Liver (tissue), 9 donors: ENCODE measurements around the gene STPG4. TPM values are rescaled to one million over a fixed set of nuclear protein-coding genes. Genes with fewer than 3 reads are reported as not detected.

Source experiments
- DNase-seq: peaks from one replicate; pipeline ENCODE4 v3.0.0-alpha.2; 2017; ENCODE audit warnings: low spot score
- H3K27ac ChIP-seq, 2 donors: one replicate each; pipeline ENCODE4 v1.7.0; 2013; ENCODE audit warnings: inconsistent platforms in 2 of 2, low read length in 2 of 2, control low read depth in 1 of 2, low read depth in 1 of 2, mild to moderate bottlenecking in 1 of 2
- H3K27me3 ChIP-seq, 4 donors: one replicate each; pipeline versions ENCODE4 v1.6.1 to v1.7.0; 2013; ENCODE audit warnings: low read length in 3 of 4, inconsistent platforms in 1 of 4, mild to moderate bottlenecking in 1 of 4, moderate library complexity in 1 of 4; ENCODE audit not compliant: control insufficient read depth in 4 of 4, insufficient read depth in 4 of 4
- H3K36me3 ChIP-seq, 4 donors: one replicate each; pipeline versions ENCODE4 v1.6.1 to v1.7.0; 2013; ENCODE audit warnings: low read length in 3 of 4, mild to moderate bottlenecking in 3 of 4, low read depth in 1 of 4, moderate library complexity in 1 of 4; ENCODE audit not compliant: control insufficient read depth in 4 of 4, insufficient read depth in 3 of 4
- H3K4me1 ChIP-seq, 4 donors: one replicate each; pipeline versions ENCODE4 v1.6.1 to v1.7.0; 2013; ENCODE audit warnings: low read length in 3 of 4, mild to moderate bottlenecking in 3 of 4, moderate library complexity in 1 of 4; ENCODE audit not compliant: control insufficient read depth in 4 of 4, insufficient read depth in 4 of 4
- H3K4me3 ChIP-seq, 3 donors: one replicate each; pipeline versions ENCODE4 v1.6.1 to v1.7.0; 2013; ENCODE audit warnings: low read length in 3 of 3, control low read depth in 1 of 3, low read depth in 1 of 3, mild to moderate bottlenecking in 1 of 3
- H3K9ac ChIP-seq, 2 donors: one replicate each; pipeline ENCODE4 v1.7.0; 2013; ENCODE audit warnings: low read length in 2 of 2, mild to moderate bottlenecking in 2 of 2, moderate library complexity in 2 of 2, control low read depth in 1 of 2, low read depth in 1 of 2
- H3K9me3 ChIP-seq, 4 donors: one replicate each; pipeline versions ENCODE4 v1.6.1 to v1.7.0; 2013; ENCODE audit warnings: low read length in 3 of 4; ENCODE audit not compliant: control insufficient read depth in 4 of 4
- EGR1 ChIP-seq, 2 donors: IDR thresholded peaks; 2 replicates each; pipeline ENCODE4 v1.6.1; 2016 to 2018; ENCODE audit warnings: antibody characterized with exemption in 2 of 2, low read depth in 2 of 2
- FOXA2 ChIP-seq: IDR thresholded peaks from 2 replicates; pipeline ENCODE4 v1.6.1; 2016; ENCODE audit warnings: antibody characterized with exemption
- GABPA ChIP-seq, 2 donors: IDR thresholded peaks in 1 of 2; conservative IDR thresholded peaks in 1 of 2; 2 replicates each; pipeline ENCODE4 v1.6.1; 2016; ENCODE audit warnings: antibody characterized with exemption in 2 of 2, mild to moderate bottlenecking in 1 of 2, moderate library complexity in 1 of 2
- HNF4A ChIP-seq, 2 donors: conservative IDR thresholded peaks; 2 replicates each; pipeline ENCODE4 v1.6.1; 2016; ENCODE audit warnings: antibody characterized with exemption in 2 of 2, mild to moderate bottlenecking in 2 of 2
- HNF4G ChIP-seq: IDR thresholded peaks from 2 replicates; pipeline ENCODE4 v1.6.1; 2016; ENCODE audit warnings: antibody characterized with exemption
- JUND ChIP-seq, 2 donors: IDR thresholded peaks; 2 replicates each; pipeline ENCODE4 v1.6.1; 2016; ENCODE audit warnings: antibody characterized with exemption in 2 of 2
- MAX ChIP-seq: IDR thresholded peaks from 2 replicates; pipeline ENCODE4 v1.6.1; 2016; ENCODE audit warnings: antibody characterized with exemption
- RAD21 ChIP-seq, 2 donors: IDR thresholded peaks; 2 replicates each; pipeline ENCODE4 v1.6.1; 2016; ENCODE audit warnings: antibody characterized with exemption in 2 of 2, mild to moderate bottlenecking in 2 of 2
- RXRA ChIP-seq, 2 donors: IDR thresholded peaks; 2 replicates each; pipeline ENCODE4 v1.6.1; 2017 to 2018; ENCODE audit warnings: antibody characterized with exemption in 2 of 2, mild to moderate bottlenecking in 1 of 2
- SP1 ChIP-seq: IDR thresholded peaks from 2 replicates; pipeline ENCODE4 v1.6.1; 2018; ENCODE audit warnings: antibody characterized with exemption, mild to moderate bottlenecking
- TAF1 ChIP-seq: conservative IDR thresholded peaks from 2 replicates; pipeline ENCODE4 v1.6.1; 2016; ENCODE audit warnings: antibody characterized with exemption, mild to moderate bottlenecking
- WGBS: extraction: QIAGEN DNeasy Blood & Tissue Kit; methylation state at CpG from one replicate; pipeline ENCODE4 v1.1.7; 2013; 5-methylcytosine and 5-hydroxymethylcytosine counted together
- polyA plus RNA-seq, 2 donors: library from polyadenylated mRNA; stranded (reverse) in 1 of 2; unstranded in 1 of 2; fragments of 200-250 nt in 1 of 2; fragments of >200 nt in 1 of 2; fragmentation: Nextera tagmentation in 1 of 2; extraction: Ambion mirVana in 1 of 2; gene quantifications; one replicate each; pipeline versions ENCODE4 v1.2.1 to v1.2.3, GENCODE V29; 2013 to 2015
- total RNA-seq, 2 donors: library from RNA; depleted of rRNA; stranded (reverse); fragments of >200 nt; gene quantifications; one replicate each; pipeline ENCODE4 v1.2.3, GENCODE V29; 2014
- TF ChIP-seq, protein P1 (sequence below): IDR thresholded peaks from 2 replicates; pipeline ENCODE4 v1.6.1; 2016; ENCODE audit warnings: antibody characterized with exemption, mild to moderate bottlenecking
- TF ChIP-seq, protein P2 (sequence below): IDR thresholded peaks from 2 replicates; pipeline ENCODE4 v1.6.1; 2016; ENCODE audit warnings: antibody characterized with exemption
- TF ChIP-seq, protein P3 (sequence below): fragments of 150-350 bp; IDR thresholded peaks from 2 replicates; pipeline ENCODE4 v1.5.1; 2017; ENCODE audit warnings: improper control_type of control experiment, low read depth, low read length; ENCODE audit not compliant: missing input control
- donor health status: healthy.
- donor health status: healthy.
- donor health status: healthy.
- donor health status: healthy.
- donor health status: healthy.

The STPG4 gene
- total and polyA plus RNA-seq, 4 donors = 0.25 TPM; not detected in 3

DNA sequence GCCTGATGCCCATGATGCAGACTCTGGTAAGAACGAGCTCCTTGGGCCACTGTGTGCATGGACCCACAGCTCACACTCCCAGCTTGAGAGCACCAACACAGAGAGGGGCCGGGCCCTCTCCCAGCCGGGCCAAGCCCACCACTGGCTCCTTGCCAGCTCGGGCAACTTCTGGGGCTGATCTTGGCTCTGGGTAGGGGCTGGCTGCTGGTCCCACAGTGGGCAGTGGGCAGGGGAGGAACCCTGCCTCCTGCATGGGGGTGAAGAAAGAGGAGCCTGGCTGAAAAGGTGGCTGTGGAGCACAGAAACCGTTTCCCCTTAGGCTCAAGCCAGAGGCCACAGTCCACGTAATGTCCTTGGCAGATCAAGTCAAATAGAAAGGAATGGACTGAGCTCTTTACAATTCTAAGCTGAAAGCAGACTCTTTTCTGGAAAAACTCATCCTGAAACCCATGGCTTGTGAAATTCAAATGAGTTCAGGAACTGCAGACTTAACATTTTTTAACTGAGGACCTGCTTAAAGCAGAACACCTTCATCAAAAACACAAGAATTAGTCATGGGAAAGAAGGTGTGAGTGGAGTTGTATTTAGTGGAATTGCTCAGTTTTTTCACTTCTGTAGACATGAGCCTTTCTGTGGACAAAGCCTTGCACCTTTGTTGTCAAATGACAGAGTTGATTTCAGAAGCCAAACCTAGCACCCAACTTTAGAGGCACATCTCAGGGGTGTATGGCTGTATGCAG lies 104.9 kb downstream of the STPG4 start:
- H3K36me3 ChIP-seq = peaks cover 2 to 5% (median 4%) of the 10 kb centered on the region in 4 donors
- no peaks in the 10 kb centered on the region for H3K9me3 ChIP-seq
- WGBS = 67% methylated on average over 6 of the region's 6 CpGs
- H3K27me3 ChIP-seq = no peaks in the 10 kb centered on the region
- DNase-seq = no peak
- H3K4me1 ChIP-seq = peaks cover 2 to 15% (median 9%) of the 10 kb centered on the region in 4 donors
- H3K4me3 ChIP-seq = no peak overlapping the region
- no peak overlapping the region for H3K9ac ChIP-seq
- peak overlapping the region in 1 of 2 donors; percentile 19 for H3K27ac ChIP-seq
- no peak for TF ChIP-seq RAD21 (IDR thresholded peaks at IDR 0.05)
- no peak for TF ChIP-seq HNF4A (conservative IDR thresholded peaks at IDR 0.05)

DNA sequence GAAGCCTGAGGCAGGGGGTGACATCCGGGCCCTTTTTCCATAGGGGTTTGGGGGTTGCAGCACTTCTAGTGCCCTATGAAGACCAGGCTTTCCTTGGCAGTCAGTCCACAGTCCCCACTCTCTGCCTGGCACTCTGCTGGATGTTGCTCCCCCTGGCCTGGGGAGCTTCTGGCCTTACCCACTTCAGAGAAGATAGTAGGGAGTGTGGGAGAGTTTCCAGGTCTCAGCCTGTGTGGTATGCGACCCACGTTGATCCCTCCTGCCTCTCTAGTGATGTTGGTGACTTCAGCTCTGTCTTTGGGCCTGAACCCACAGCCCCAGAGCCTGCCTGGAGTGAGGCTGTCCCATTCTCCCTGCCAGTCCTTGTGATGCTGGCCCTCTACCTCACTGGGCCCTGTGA lies 105.6 kb downstream of the STPG4 start:
- H3K9me3 ChIP-seq = no peaks in the 10 kb centered on the region
- WGBS = 88% methylated on average over 3 of the region's 3 CpGs
- H3K4me3 ChIP-seq = no peak overlapping the region
- DNase-seq = no peak
- peaks cover 2 to 15% (median 9%) of the 10 kb centered on the region in 4 donors for H3K4me1 ChIP-seq
- peaks cover 2 to 5% (median 3%) of the 10 kb centered on the region in 4 donors for H3K36me3 ChIP-seq
- H3K27me3 ChIP-seq = no peaks in the 10 kb centered on the region
- no peak overlapping the region for H3K9ac ChIP-seq
- TF ChIP-seq MAX (no peak), RAD21 (IDR thresholded peaks at IDR 0.05) (no peak), HNF4A (conservative IDR thresholded peaks at IDR 0.05) (no peak), GABPA (IDR thresholded peaks at IDR 0.05 in 1 of 2, conservative IDR thresholded peaks at IDR 0.05 in 1 of 2) (no peak), HNF4G (no peak), FOXA2 (no peak), EGR1 (IDR thresholded peaks at IDR 0.05; ENCODE audit: low read depth in 2 of 2) (no peak), SP1 (no peak)
- TF ChIP-seq, protein P1, sequence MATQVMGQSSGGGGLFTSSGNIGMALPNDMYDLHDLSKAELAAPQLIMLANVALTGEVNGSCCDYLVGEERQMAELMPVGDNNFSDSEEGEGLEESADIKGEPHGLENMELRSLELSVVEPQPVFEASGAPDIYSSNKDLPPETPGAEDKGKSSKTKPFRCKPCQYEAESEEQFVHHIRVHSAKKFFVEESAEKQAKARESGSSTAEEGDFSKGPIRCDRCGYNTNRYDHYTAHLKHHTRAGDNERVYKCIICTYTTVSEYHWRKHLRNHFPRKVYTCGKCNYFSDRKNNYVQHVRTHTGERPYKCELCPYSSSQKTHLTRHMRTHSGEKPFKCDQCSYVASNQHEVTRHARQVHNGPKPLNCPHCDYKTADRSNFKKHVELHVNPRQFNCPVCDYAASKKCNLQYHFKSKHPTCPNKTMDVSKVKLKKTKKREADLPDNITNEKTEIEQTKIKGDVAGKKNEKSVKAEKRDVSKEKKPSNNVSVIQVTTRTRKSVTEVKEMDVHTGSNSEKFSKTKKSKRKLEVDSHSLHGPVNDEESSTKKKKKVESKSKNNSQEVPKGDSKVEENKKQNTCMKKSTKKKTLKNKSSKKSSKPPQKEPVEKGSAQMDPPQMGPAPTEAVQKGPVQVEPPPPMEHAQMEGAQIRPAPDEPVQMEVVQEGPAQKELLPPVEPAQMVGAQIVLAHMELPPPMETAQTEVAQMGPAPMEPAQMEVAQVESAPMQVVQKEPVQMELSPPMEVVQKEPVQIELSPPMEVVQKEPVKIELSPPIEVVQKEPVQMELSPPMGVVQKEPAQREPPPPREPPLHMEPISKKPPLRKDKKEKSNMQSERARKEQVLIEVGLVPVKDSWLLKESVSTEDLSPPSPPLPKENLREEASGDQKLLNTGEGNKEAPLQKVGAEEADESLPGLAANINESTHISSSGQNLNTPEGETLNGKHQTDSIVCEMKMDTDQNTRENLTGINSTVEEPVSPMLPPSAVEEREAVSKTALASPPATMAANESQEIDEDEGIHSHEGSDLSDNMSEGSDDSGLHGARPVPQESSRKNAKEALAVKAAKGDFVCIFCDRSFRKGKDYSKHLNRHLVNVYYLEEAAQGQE = no peak
- peak overlapping the region in 1 of 2 donors; percentile 19 for H3K27ac ChIP-seq

GRCh38 chr2:47048801-47049480 lies 106.2 kb downstream of the STPG4 start:
- Histone ChIP-seq H3K36me3 (peaks cover 2 to 5% (median 3%) of the 10 kb centered on the region in 4 donors), H3K4me1 (peaks cover 2 to 15% (median 9%) of the 10 kb centered on the region in 4 donors), H3K27me3 (no peaks in the 10 kb centered on the region), H3K9ac (no peak overlapping the region), H3K27ac (no peak overlapping the region), H3K9me3 (no peaks in the 10 kb centered on the region), H3K4me3 (no peak overlapping the region)
- 81% methylated on average over 8 of the region's 8 CpGs for WGBS
- no peak for DNase-seq
- no peak for TF ChIP-seq FOXA2
- no peak for TF ChIP-seq RAD21 (IDR thresholded peaks at IDR 0.05)
- TF ChIP-seq, protein P1 = no peak
- TF ChIP-seq TAF1 = no peak
- no peak for TF ChIP-seq HNF4A (conservative IDR thresholded peaks at IDR 0.05)
- no peak for TF ChIP-seq MAX
- TF ChIP-seq, protein P2, sequence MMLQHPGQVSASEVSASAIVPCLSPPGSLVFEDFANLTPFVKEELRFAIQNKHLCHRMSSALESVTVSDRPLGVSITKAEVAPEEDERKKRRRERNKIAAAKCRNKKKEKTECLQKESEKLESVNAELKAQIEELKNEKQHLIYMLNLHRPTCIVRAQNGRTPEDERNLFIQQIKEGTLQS = no peak
- TF ChIP-seq RXRA (IDR thresholded peaks at IDR 0.05) = no peak
- TF ChIP-seq GABPA (IDR thresholded peaks at IDR 0.05 in 1 of 2, conservative IDR thresholded peaks at IDR 0.05 in 1 of 2) = no peak
- TF ChIP-seq, protein P3, sequence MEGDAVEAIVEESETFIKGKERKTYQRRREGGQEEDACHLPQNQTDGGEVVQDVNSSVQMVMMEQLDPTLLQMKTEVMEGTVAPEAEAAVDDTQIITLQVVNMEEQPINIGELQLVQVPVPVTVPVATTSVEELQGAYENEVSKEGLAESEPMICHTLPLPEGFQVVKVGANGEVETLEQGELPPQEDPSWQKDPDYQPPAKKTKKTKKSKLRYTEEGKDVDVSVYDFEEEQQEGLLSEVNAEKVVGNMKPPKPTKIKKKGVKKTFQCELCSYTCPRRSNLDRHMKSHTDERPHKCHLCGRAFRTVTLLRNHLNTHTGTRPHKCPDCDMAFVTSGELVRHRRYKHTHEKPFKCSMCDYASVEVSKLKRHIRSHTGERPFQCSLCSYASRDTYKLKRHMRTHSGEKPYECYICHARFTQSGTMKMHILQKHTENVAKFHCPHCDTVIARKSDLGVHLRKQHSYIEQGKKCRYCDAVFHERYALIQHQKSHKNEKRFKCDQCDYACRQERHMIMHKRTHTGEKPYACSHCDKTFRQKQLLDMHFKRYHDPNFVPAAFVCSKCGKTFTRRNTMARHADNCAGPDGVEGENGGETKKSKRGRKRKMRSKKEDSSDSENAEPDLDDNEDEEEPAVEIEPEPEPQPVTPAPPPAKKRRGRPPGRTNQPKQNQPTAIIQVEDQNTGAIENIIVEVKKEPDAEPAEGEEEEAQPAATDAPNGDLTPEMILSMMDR = no peak
- TF ChIP-seq HNF4G = no peak
- TF ChIP-seq JUND (IDR thresholded peaks at IDR 0.05) = no peak
